Mesothelial cell of epicardium (in vitro differentiated cells): ENCODE data around the gene ADH1C. TPM values are rescaled to one million over a fixed set of nuclear protein-coding genes. Genes with fewer than 3 reads are reported as not detected.

Source experiments
- DNase-seq, 2 experiments: peaks; one replicate each; pipeline ENCODE4 v3.0.0; 2021; ENCODE audit warnings: low spot score in 2 of 2; ENCODE audit not compliant: unreplicated experiment in 2 of 2
- H3K27ac Mint-ChIP-seq: 2 replicates; pipeline ENCODE4 v1.8.0; 2021; ENCODE audit warnings: mixed read lengths
- H3K27me3 Mint-ChIP-seq: 2 replicates; pipeline ENCODE4 v1.8.0; 2021; ENCODE audit warnings: low read depth, mixed read lengths
- H3K36me3 Mint-ChIP-seq: 2 replicates; pipeline ENCODE4 v1.8.0; 2021; ENCODE audit warnings: mixed read lengths
- H3K4me1 Mint-ChIP-seq: 2 replicates; pipeline ENCODE4 v1.8.0; 2021; ENCODE audit warnings: mixed read lengths
- H3K4me3 Mint-ChIP-seq: 2 replicates; pipeline ENCODE4 v1.8.0; 2021; ENCODE audit warnings: mild to moderate bottlenecking, moderate library complexity, mixed read lengths
- H3K9me3 Mint-ChIP-seq: 2 replicates; pipeline ENCODE4 v1.8.0; 2021; ENCODE audit warnings: mixed read lengths
- total RNA-seq: library from RNA; stranded (reverse); gene quantifications from 3 replicates; pipeline ENCODE4 v1.2.1, GENCODE V29; 2021
- TF ChIP-seq, protein P1 (sequence below): fragments of 200-600 bp; sonication (generic); IDR thresholded peaks from one replicate; pipeline ENCODE4 v1.5.0; 2021; ENCODE audit warnings: antibody characterized with exemption; ENCODE audit not compliant: unreplicated experiment

Gene ADH1C
- total RNA-seq, 1 donor from 2014 or later = 0.54 TPM

GRCh38 chr4:99310389-99310788 lies 42.2 kb downstream of the ADH1C start:
- Mint-ChIP-seq H3K4me3 (no peak overlapping the region), H3K27ac (no peak overlapping the region), H3K27me3 (no peaks in the 10 kb centered on the region), H3K4me1 (no peaks in the 10 kb centered on the region), H3K36me3 (no peaks in the 10 kb centered on the region), H3K9me3 (no peaks in the 10 kb centered on the region)
- TF ChIP-seq, protein P1, sequence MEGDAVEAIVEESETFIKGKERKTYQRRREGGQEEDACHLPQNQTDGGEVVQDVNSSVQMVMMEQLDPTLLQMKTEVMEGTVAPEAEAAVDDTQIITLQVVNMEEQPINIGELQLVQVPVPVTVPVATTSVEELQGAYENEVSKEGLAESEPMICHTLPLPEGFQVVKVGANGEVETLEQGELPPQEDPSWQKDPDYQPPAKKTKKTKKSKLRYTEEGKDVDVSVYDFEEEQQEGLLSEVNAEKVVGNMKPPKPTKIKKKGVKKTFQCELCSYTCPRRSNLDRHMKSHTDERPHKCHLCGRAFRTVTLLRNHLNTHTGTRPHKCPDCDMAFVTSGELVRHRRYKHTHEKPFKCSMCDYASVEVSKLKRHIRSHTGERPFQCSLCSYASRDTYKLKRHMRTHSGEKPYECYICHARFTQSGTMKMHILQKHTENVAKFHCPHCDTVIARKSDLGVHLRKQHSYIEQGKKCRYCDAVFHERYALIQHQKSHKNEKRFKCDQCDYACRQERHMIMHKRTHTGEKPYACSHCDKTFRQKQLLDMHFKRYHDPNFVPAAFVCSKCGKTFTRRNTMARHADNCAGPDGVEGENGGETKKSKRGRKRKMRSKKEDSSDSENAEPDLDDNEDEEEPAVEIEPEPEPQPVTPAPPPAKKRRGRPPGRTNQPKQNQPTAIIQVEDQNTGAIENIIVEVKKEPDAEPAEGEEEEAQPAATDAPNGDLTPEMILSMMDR = no peak
- no peak for DNase-seq

GRCh38 chr4:99305638-99306400 lies 46.7 kb downstream of the ADH1C start:
- H3K9me3 Mint-ChIP-seq = peaks cover 4% of the 10 kb centered on the region
- DNase-seq = no peak
- no peak overlapping the region for H3K4me3 Mint-ChIP-seq
- TF ChIP-seq, protein P1 = no peak
- no peaks in the 10 kb centered on the region for H3K36me3 Mint-ChIP-seq
- no peaks in the 10 kb centered on the region for H3K27me3 Mint-ChIP-seq
- H3K27ac Mint-ChIP-seq = no peak overlapping the region
- peaks cover 3% of the 10 kb centered on the region for H3K4me1 Mint-ChIP-seq

DNA sequence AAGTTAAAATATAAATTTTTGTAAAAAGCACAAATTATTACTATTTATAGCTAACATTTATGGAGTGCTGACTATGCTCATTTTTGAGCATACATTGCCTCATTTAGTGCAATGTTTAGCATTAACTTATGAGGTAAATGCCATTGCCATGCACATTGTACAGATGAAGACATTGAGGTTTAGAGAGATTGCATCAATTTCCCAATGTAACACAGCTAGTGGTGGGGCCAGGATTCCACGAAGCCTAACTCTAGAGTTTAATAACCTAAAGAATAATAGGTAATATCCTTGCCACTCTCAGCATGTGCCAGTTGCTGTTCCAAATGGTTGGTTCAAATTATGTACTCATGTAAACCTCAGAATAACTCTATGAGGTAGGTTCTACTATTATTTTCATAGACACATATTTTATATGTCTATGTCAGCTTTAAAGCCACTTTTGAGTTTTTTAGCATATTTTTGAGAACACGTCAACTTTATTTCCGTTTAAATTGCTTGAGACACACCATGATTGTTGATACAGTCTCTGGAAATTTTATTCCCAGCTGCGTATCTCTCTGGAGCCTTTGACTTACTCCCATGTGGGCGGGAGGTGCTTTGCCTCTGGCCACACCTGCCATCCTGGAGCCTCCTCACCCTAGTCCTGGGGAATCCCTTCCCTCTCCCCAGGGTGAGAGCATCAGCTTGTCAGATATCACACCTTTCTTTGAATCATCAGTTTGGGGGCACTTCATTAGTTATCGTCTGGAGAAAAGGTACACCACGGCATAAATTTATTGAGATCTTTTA lies 51.0 kb downstream of the ADH1C start:
- H3K4me1 Mint-ChIP-seq = peaks cover 10% of the 10 kb centered on the region
- TF ChIP-seq, protein P1 = no peak
- H3K4me3 Mint-ChIP-seq = no peak overlapping the region
- H3K27me3 Mint-ChIP-seq = no peaks in the 10 kb centered on the region
- no peaks in the 10 kb centered on the region for H3K36me3 Mint-ChIP-seq
- H3K27ac Mint-ChIP-seq = no peak overlapping the region
- DNase-seq = no peak
- peaks cover 29% of the 10 kb centered on the region for H3K9me3 Mint-ChIP-seq

DNA sequence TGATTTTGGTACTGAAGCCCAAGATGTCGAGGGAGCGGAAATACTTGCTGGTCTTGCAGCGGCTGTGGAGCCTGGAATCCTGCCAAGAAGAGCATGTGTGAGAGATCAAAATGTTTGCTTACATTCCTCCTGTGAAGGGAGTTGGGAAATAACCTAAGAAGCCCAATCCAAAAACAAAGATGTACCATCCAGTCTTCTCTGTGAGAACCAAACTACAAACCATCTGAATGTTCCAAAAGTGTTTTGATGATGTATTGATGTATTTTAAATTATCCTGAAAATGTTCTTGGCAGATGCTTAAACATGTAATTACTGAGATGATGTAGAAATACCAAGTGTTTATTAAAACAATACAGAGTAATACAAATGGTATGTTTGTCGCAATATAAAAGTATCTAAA lies 51.6 kb downstream of the ADH1C start:
- TF ChIP-seq, protein P1 = no peak
- H3K9me3 Mint-ChIP-seq = peaks cover 35% of the 10 kb centered on the region

GRCh38 chr4:99293357-99293756 lies 59.2 kb downstream of the ADH1C start:
- TF ChIP-seq, protein P1 = no peak
- DNase-seq = no peak
- H3K4me1 Mint-ChIP-seq = no peaks in the 10 kb centered on the region
- peaks cover 8% of the 10 kb centered on the region for H3K36me3 Mint-ChIP-seq
- no peaks in the 10 kb centered on the region for H3K27me3 Mint-ChIP-seq
- peaks cover 41% of the 10 kb centered on the region for H3K9me3 Mint-ChIP-seq
- no peak overlapping the region for H3K27ac Mint-ChIP-seq
- H3K4me3 Mint-ChIP-seq = no peak overlapping the region

More for the DNA sequence above, 51.6 kb downstream of the ADH1C start:
- Mint-ChIP-seq H3K27ac (peak overlapping the region; percentile 74), H3K4me3 (no peak overlapping the region), H3K36me3 (no peaks in the 10 kb centered on the region), H3K4me1 (peaks cover 10% of the 10 kb centered on the region), H3K27me3 (no peaks in the 10 kb centered on the region)
- peak; percentile 42 to 66 for DNase-seq
